22Rv1 (cell line): ENCODE results near the gene ENTPD8.

Source experiments
- CTCF ChIP-seq: fragments of 450-650 bp; IDR thresholded peaks from 2 replicates; pipeline ENCODE4 v1.5.1; 2017; ENCODE audit warnings: mild to moderate bottlenecking
- ZFX ChIP-seq: fragments of 450-650 bp; IDR thresholded peaks from 2 replicates; pipeline ENCODE4 v1.6.1; 2017; ENCODE audit warnings: antibody characterized with exemption, borderline replicate concordance

DNA sequence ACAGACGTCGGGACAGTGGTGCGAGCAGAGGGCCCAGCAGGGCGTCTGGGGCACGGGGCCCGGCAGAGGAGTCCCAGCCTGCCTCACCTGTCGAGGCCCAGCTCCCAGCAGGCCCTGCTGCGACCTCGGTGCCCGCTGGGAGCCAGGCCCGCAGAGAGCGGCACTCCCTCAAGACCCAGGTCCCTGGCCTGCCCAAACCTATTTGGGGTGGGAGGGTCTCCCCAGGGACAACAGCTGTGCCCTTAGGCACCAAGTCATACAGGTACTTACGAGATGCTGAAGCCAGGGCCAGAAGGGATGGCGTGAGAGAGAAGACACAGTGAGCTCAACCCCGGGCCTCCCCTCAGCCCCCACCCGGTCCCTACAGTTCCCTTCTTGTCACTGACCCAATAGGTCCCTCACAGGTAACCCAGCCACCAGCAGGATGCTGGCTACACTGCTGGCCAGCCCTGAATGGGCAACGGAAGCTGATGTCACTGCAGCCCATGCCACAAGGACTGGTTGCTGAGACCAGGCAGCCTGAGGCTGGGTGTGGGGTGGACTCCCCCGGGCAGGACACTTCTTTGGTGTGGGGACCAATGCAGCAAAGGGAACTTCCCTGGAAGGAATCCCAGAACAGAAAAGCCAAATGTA, 14.3 kb upstream of the ENTPD8 start:
- TF ChIP-seq CTCF (no peak), ZFX (no peak)
